Renal pelvis (tissue), 4 donors: ENCODE data around the gene POTEG. TPM values are rescaled to one million over a fixed set of nuclear protein-coding genes. Genes with fewer than 3 reads are reported as not detected.
"Not testable (repeated sequence)": the region's sequence is repeated elsewhere in the genome, so short reads cannot be mapped to it uniquely, and the experiment has no call there.

ENCODE experiments used
- DNase-seq: peaks from one replicate; pipeline ENCODE4 v3.0.0-alpha.2; 2013
- polyA plus RNA-seq, 3 donors: library from polyadenylated mRNA; unstranded; fragments of 120-200 nt; gene quantifications; one replicate each; pipeline ENCODE4 v1.2.1, GENCODE V29; 2013; ENCODE audit not compliant: insufficient read length in 3 of 3

The POTEG gene
- polyA plus RNA-seq, 3 donors, result not detected

GRCh38 chr14:19374451-19374903, 59.7 kb downstream of the POTEG start:
- not testable (repeated sequence) for DNase-seq

DNA sequence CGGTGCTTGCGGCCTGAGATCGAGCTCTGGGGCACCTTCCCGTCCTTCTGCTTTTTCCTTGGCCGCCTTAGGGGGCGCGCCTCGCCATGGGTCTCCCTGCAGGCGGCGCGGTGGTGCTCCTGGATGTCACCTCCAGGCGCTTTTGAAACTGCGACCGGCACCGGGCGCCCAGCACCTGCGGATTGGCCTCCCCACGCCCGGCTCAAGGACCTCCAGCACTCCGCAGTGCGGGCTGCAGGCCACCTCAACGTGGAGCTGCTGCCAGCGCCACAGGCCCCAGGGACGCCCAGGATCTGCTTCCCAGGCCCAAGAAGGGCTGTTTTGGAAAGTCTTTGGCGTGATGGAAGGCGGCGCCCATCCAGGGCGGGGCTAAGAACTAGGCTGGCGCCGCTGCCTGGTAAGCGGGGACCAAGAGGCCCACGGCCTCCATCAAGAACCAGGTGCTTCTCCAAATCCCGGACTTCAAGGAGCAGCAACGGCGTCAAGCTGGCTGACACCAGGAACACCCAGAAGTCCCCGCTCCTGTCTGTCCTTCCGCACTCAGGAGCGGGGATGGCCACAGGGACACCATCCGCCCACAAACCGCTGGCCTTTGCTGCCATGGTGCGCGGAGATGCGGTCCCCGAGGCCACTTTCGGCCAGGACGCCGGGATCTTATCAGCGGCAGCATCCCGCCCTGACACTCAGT, 61.2 kb downstream of the POTEG start:
- not testable (repeated sequence) for DNase-seq

DNA sequence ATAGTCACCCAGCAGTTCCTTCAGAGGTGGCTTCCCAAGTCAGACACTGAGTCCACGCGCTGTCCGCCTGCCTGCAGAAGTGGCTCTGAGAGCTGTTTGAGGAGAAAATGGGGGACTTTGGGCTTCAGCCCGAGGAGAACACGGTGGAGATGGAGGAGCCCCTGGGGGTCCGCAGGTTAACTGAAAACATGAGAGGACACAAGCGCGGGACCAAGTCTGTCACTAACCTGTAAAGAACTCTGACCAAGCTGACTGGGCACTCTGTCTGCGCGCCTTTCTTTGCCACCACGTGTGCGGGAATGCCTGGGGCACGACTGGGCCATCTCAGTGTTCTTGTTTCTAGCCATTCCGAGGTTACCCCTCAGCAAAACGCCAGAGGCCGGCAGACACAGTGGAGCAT, 62.4 kb downstream of the POTEG start:
- DNase-seq, result not testable (repeated sequence)

GRCh38 chr14:19362803-19363202, 71.3 kb downstream of the POTEG start:
- not testable (repeated sequence) for DNase-seq

DNA sequence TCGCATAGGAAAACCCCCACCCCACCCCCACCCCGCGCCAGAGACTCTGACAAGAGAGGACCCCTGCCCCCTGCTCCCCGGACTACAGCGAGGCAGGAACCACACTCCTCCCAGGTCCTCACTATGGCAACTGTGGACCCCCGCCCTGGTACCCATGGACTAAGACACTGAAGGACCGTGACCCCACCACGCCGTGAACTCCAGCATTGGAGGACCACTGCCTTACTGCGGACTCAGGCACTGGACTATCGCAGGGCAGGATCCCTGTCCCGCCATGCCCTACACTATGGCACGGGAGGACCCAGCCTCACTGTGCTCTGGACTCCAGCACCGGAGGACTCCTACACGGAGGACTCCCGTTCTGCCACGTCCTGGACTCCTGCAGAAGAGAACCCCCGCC, 71.8 kb downstream of the POTEG start:
- not testable (repeated sequence) for DNase-seq

DNA sequence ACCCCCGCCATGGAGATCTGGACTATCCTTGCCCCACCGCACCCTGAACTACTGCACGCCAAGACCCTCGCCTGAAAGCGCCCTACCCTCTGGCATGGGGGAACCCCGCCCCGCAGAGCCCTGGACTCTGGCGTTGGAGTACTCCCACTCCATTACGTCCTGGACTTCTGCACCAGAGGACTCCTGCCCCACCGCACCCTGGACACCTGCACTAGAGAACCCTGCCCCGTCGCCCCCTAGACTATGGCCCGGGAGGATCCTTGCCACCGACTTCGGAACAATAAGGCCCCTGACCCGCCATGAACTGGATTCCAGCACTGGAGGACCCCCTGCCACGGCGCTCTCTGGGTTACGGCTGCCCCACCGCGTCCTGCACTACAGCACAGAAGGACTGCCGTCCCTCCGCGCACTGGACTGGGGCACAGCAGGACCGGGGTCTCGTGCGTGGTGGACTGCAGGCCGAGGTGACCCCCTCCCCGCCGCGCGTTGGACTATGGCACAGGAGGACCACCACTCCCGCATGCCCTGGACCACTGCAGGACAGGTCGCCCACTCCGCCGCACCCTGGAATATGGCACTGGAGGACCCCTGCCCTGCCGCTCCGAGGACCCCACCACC, 72.4 kb downstream of the POTEG start:
- not testable (repeated sequence) for DNase-seq

GRCh38 chr14:19360937-19361635, 73.1 kb downstream of the POTEG start:
- DNase-seq, result not testable (repeated sequence)
